ENCODE measurements around the gene OR52W1. TPM values are rescaled to one million over a fixed set of nuclear protein-coding genes. Genes with fewer than 3 reads are reported as not detected.

The OR52W1 gene
- total and polyA plus RNA-seq, 5 donors from 2014 or later: not detected

- Histone ChIP-seq H3K9me3 (ENCODE audit: control insufficient read depth in 2 of 2, low read length in 2 of 2) (no peaks in the 10 kb centered on the region), H3K27ac (ENCODE audit: insufficient read depth, low read length, poor library complexity, severe bottlenecking) (no peak overlapping the region), H3K27me3 (ENCODE audit: control insufficient read depth, insufficient read depth, low read length) (no peaks in the 10 kb centered on the region), H3K4me3 (ENCODE audit: low read depth, low read length) (no peak overlapping the region), H3K36me3 (ENCODE audit: control insufficient read depth, insufficient read depth, low read length) (no peaks in the 10 kb centered on the region), H3K4me1 (ENCODE audit: control insufficient read depth, insufficient read depth, low read length, poor library complexity, severe bottlenecking) (peaks cover 21% of the 10 kb centered on the region)
- peak overlapping the region in 1 of 3 donors; percentile 13 for H3K27ac Mint-ChIP-seq
- peaks cover under 1% of the 10 kb centered on the region for H3K36me3 Mint-ChIP-seq
- ATAC-seq (ENCODE audit: low read depth in 2 of 2) (no peak), DNase-seq (no peak)
- no peaks in the 10 kb centered on the region for H3K27me3 Mint-ChIP-seq
- H3K9me3 Mint-ChIP-seq: no peaks in the 10 kb centered on the region
- peaks cover under 1 to 49% (median 45%) of the 10 kb centered on the region in 4 donors for H3K4me1 Mint-ChIP-seq
- H3K4me3 Mint-ChIP-seq: peak overlapping the region in 2 of 4 donors; percentile 51 to 62
These were observed 33.9 kb downstream of the OR52W1 start for GRCh38 chr11:6232899-6233298.

GRCh38 chr11:6233984-6234386 lies 35.0 kb downstream of the OR52W1 start:
- Histone ChIP-seq H3K9me3 (ENCODE audit: control insufficient read depth in 2 of 2, low read length in 2 of 2) (no peaks in the 10 kb centered on the region), H3K4me1 (ENCODE audit: control insufficient read depth, insufficient read depth, low read length, poor library complexity, severe bottlenecking) (peaks cover 21% of the 10 kb centered on the region), H3K27ac (ENCODE audit: insufficient read depth, low read length, poor library complexity, severe bottlenecking) (peak overlapping the region; percentile 76), H3K36me3 (ENCODE audit: control insufficient read depth, insufficient read depth, low read length) (no peaks in the 10 kb centered on the region), H3K4me3 (ENCODE audit: low read depth, low read length) (peak overlapping the region; percentile 91), H3K27me3 (ENCODE audit: control insufficient read depth, insufficient read depth, low read length) (peaks cover 3% of the 10 kb centered on the region)
- Mint-ChIP-seq H3K9me3 (no peaks in the 10 kb centered on the region), H3K36me3 (no peaks in the 10 kb centered on the region), H3K27me3 (no peaks in the 10 kb centered on the region), H3K27ac (peak overlapping the region; percentile 92 to 99 (median 95)), H3K4me3 (peak overlapping the region; percentile 93 to 100 (median 99)), H3K4me1 (peaks cover 0 to 49% (median 42%) of the 10 kb centered on the region in 4 donors)
- no peak for ATAC-seq (ENCODE audit: low read depth in 2 of 2)
- DNase-seq: no peak

- Mint-ChIP-seq H3K36me3 (no peaks in the 10 kb centered on the region), H3K27me3 (no peaks in the 10 kb centered on the region), H3K4me3 (peak within 1 kb of the TSS; percentile 93 to 100 (median 99)), H3K9me3 (no peaks in the 10 kb centered on the region), H3K4me1 (peaks cover 0 to 46% (median 38%) of the 10 kb centered on the region in 4 donors), H3K27ac (peak within 1 kb of the TSS; percentile 92 to 99 (median 95))
- H3K4me3 ChIP-seq (ENCODE audit: low read depth, low read length): peak within 1 kb of the TSS; percentile 91
- no peaks in the 10 kb centered on the region for H3K9me3 ChIP-seq (ENCODE audit: control insufficient read depth in 2 of 2, low read length in 2 of 2)
- H3K4me1 ChIP-seq (ENCODE audit: control insufficient read depth, insufficient read depth, low read length, poor library complexity, severe bottlenecking): peaks cover 21% of the 10 kb centered on the region
- no peaks in the 10 kb centered on the region for H3K36me3 ChIP-seq (ENCODE audit: control insufficient read depth, insufficient read depth, low read length)
- H3K27ac ChIP-seq (ENCODE audit: insufficient read depth, low read length, poor library complexity, severe bottlenecking): peak within 1 kb of the TSS; percentile 78
- ATAC-seq (ENCODE audit: low read depth in 2 of 2) (peak; percentile 91 to 94), DNase-seq (peak; percentile 100)
- peaks cover 3% of the 10 kb centered on the region for H3K27me3 ChIP-seq (ENCODE audit: control insufficient read depth, insufficient read depth, low read length)
These were observed 35.5 kb downstream of the OR52W1 start, which contains the start of gene FHIP1B for GRCh38 chr11:6234387-6235107. Gene FHIP1B (minus strand): TSS chr11:6234636. CDS start chr11:6224516, 10,120 bp downstream.

- H3K27me3 Mint-ChIP-seq: no peaks in the 10 kb centered on the region
- peaks cover 16% of the 10 kb centered on the region for H3K4me1 ChIP-seq (ENCODE audit: control insufficient read depth, insufficient read depth, low read length, poor library complexity, severe bottlenecking)
- peaks cover 0 to 26% (median 17%) of the 10 kb centered on the region in 4 donors for H3K4me1 Mint-ChIP-seq
- H3K27ac ChIP-seq (ENCODE audit: insufficient read depth, low read length, poor library complexity, severe bottlenecking): no peak overlapping the region
- no peak overlapping the region for H3K27ac Mint-ChIP-seq
- no peaks in the 10 kb centered on the region for H3K9me3 ChIP-seq (ENCODE audit: control insufficient read depth in 2 of 2, low read length in 2 of 2)
- no peaks in the 10 kb centered on the region for H3K9me3 Mint-ChIP-seq
- ATAC-seq (ENCODE audit: low read depth in 2 of 2): no peak
- no peak for DNase-seq
- no peaks in the 10 kb centered on the region for H3K36me3 Mint-ChIP-seq
- H3K36me3 ChIP-seq (ENCODE audit: control insufficient read depth, insufficient read depth, low read length): no peaks in the 10 kb centered on the region
- no peak overlapping the region for H3K4me3 Mint-ChIP-seq
- H3K4me3 ChIP-seq (ENCODE audit: low read depth, low read length): no peak overlapping the region
- H3K27me3 ChIP-seq (ENCODE audit: control insufficient read depth, insufficient read depth, low read length): peaks cover 3% of the 10 kb centered on the region
These were observed 38.2 kb downstream of the OR52W1 start for GRCh38 chr11:6237266-6237665.

DNA sequence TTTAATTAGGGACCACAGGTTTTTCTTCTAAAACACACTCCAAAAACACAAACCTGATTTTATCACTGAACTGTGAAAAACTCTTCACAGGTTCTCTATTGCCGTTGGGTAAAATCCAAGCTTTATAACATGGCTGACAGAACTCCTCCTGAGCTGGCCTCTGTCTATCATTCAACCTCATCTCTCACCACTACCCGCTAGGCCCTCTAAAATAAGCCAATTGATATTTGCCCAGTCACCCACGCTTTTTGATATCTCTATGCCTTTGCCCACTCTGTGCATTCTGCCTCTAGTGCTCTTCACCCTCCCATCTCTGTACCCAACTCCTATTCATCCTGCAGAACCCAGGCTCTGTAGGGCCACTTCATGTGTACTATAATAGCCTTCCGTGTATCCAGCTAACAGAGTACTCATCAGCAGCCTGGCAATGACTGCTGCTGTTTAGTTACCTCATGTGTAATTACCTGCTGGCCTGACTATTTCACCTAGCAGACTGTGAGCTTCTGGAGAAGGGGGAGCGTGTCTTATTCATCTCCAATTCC lies 38.8 kb downstream of the OR52W1 start:
- Histone ChIP-seq H3K4me3 (ENCODE audit: low read depth, low read length) (no peak overlapping the region), H3K9me3 (ENCODE audit: control insufficient read depth in 2 of 2, low read length in 2 of 2) (no peaks in the 10 kb centered on the region), H3K4me1 (ENCODE audit: control insufficient read depth, insufficient read depth, low read length, poor library complexity, severe bottlenecking) (peaks cover 16% of the 10 kb centered on the region), H3K27me3 (ENCODE audit: control insufficient read depth, insufficient read depth, low read length) (peaks cover 5% of the 10 kb centered on the region), H3K36me3 (ENCODE audit: control insufficient read depth, insufficient read depth, low read length) (no peaks in the 10 kb centered on the region), H3K27ac (ENCODE audit: insufficient read depth, low read length, poor library complexity, severe bottlenecking) (no peak overlapping the region)
- peaks cover 2% of the 10 kb centered on the region for H3K27me3 Mint-ChIP-seq
- no peak for DNase-seq
- no peaks in the 10 kb centered on the region for H3K36me3 Mint-ChIP-seq
- no peak overlapping the region for H3K4me3 Mint-ChIP-seq
- ATAC-seq (ENCODE audit: low read depth in 2 of 2): no peak
- H3K27ac Mint-ChIP-seq: no peak overlapping the region
- peaks cover 0 to 1% (median 0%) of the 10 kb centered on the region in 7 donors for H3K9me3 Mint-ChIP-seq
- H3K4me1 Mint-ChIP-seq: peaks cover 0 to 22% (median 15%) of the 10 kb centered on the region in 4 donors

- DNase-seq (no peak), ATAC-seq (ENCODE audit: low read depth in 2 of 2) (no peak)
- Mint-ChIP-seq H3K4me1 (peaks cover 0 to 15% (median 8%) of the 10 kb centered on the region in 4 donors), H3K27me3 (peaks cover 12% of the 10 kb centered on the region), H3K9me3 (peaks cover 0 to 2% (median 0%) of the 10 kb centered on the region in 7 donors), H3K27ac (no peak within 1 kb of the TSS), H3K4me3 (peak within 1 kb of the TSS in 1 of 4 donors; percentile 62), H3K36me3 (no peaks in the 10 kb centered on the region)
- no peak within 1 kb of the TSS for H3K4me3 ChIP-seq (ENCODE audit: low read depth, low read length)
- H3K27me3 ChIP-seq (ENCODE audit: control insufficient read depth, insufficient read depth, low read length): peaks cover 5% of the 10 kb centered on the region
- H3K36me3 ChIP-seq (ENCODE audit: control insufficient read depth, insufficient read depth, low read length): no peaks in the 10 kb centered on the region
- H3K27ac ChIP-seq (ENCODE audit: insufficient read depth, low read length, poor library complexity, severe bottlenecking): no peak within 1 kb of the TSS
- H3K9me3 ChIP-seq (ENCODE audit: control insufficient read depth in 2 of 2, low read length in 2 of 2): no peaks in the 10 kb centered on the region
- peaks cover 11% of the 10 kb centered on the region for H3K4me1 ChIP-seq (ENCODE audit: control insufficient read depth, insufficient read depth, low read length, poor library complexity, severe bottlenecking)
These were observed 39.9 kb downstream of the OR52W1 start, which contains the start of gene CNGA4 for GRCh38 chr11:6238902-6239301. Gene CNGA4 (plus strand): TSS chr11:6239089. CDS start chr11:6239207, 118 bp downstream.

DNA sequence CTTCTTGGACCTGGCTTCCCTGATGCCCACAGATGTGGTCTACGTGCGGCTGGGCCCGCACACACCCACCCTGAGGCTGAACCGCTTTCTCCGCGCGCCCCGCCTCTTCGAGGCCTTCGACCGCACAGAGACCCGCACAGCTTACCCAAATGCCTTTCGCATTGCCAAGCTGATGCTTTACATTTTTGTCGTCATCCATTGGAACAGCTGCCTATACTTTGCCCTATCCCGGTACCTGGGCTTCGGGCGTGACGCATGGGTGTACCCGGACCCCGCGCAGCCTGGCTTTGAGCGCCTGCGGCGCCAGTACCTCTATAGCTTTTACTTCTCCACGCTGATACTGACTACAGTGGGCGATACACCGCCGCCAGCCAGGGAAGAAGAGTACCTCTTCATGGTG lies 41.1 kb downstream of the OR52W1 start:
- no peaks in the 10 kb centered on the region for H3K36me3 ChIP-seq (ENCODE audit: control insufficient read depth, insufficient read depth, low read length)
- peaks cover 5% of the 10 kb centered on the region for H3K4me1 ChIP-seq (ENCODE audit: control insufficient read depth, insufficient read depth, low read length, poor library complexity, severe bottlenecking)
- no peak overlapping the region for H3K4me3 ChIP-seq (ENCODE audit: low read depth, low read length)
- ATAC-seq (ENCODE audit: low read depth in 2 of 2) (no peak), DNase-seq (no peak)
- Mint-ChIP-seq H3K9me3 (peaks cover 0 to 2% (median 0%) of the 10 kb centered on the region in 7 donors), H3K27me3 (peaks cover 13% of the 10 kb centered on the region), H3K4me3 (no peak overlapping the region), H3K4me1 (peaks cover 0 to 5% (median 3%) of the 10 kb centered on the region in 4 donors), H3K36me3 (no peaks in the 10 kb centered on the region), H3K27ac (peak overlapping the region in 1 of 3 donors; percentile 38)
- peaks cover 7% of the 10 kb centered on the region for H3K27me3 ChIP-seq (ENCODE audit: control insufficient read depth, insufficient read depth, low read length)
- no peak overlapping the region for H3K27ac ChIP-seq (ENCODE audit: insufficient read depth, low read length, poor library complexity, severe bottlenecking)
- no peaks in the 10 kb centered on the region for H3K9me3 ChIP-seq (ENCODE audit: control insufficient read depth in 2 of 2, low read length in 2 of 2)

Measured in CD4-positive, CD25-positive, alpha-beta regulatory T cell (primary cell).